Measurements from ENCODE around the gene RASSF8. TPM values are rescaled to one million over a fixed set of nuclear protein-coding genes. Genes with fewer than 3 reads are reported as not detected.

Gene RASSF8
- total RNA-seq, 4 donors from 2014 or later, result 40.1 to 66.1 (median 48.2) TPM

DNA sequence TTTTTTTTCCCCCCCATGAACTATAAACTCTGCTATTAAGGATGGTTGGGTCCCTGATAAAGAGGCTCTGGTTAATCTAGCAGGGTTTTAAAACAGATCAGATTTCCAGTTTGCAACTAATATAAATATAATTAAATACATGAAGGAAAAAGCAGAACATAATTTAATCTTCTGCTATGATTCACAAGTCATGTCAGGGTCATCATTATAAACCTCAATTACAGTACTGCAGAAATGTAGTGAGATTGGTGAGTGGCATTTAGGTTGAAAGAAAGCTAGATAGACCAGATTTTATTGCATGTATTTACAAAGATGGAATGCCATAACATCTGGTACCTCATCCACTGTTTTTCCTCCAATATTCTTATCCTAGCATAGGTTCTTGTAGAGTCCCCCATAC lies 14.5 kb upstream of the RASSF8 start:
- no peak for TF ChIP-seq CTCF (IDR thresholded peaks at IDR 0.05; ENCODE audit: low read depth)

- no peak for TF ChIP-seq CTCF (IDR thresholded peaks at IDR 0.05; ENCODE audit: low read depth)
These were observed 9.1 kb upstream of the RASSF8 start for GRCh38 chr12:25949343-25949742.

DNA sequence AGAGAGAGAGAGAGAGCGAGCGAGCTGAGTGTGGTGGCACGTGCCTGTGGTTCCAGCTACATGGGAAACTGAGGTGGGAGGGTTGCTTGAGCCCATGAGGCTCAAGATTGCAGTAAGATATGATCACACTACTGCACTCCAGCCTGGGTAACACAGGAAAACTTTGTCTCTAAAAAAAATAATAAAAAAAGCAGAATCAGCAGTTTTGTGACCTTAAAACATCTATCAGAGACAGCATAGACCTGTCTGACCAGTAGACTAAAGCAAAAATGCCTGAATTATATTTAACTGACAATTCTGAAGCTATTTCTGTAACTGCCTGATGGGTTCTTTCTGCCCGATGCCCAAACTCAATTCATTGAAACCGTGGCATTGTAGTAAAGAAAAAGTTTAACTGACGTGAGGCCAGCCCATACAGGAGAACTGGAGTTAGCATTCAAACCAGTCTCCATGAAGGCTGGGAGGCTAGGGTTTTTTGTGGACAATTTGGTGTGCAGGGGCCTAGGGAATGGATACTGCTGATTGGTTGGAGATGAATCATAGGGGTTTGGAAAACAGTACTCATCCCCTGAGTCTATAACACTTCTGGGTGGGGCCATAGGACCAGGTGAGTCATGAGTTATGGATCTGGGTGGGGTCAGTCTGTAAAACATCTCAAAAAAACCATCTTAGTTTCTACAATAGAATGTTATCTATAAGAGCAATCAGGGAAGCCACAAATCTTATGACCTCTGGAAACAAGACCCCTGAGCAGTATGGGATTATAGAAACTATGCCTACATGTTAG lies 8.0 kb upstream of the RASSF8 start:
- TF ChIP-seq CTCF (IDR thresholded peaks at IDR 0.05; ENCODE audit: low read depth), result no peak

DNA sequence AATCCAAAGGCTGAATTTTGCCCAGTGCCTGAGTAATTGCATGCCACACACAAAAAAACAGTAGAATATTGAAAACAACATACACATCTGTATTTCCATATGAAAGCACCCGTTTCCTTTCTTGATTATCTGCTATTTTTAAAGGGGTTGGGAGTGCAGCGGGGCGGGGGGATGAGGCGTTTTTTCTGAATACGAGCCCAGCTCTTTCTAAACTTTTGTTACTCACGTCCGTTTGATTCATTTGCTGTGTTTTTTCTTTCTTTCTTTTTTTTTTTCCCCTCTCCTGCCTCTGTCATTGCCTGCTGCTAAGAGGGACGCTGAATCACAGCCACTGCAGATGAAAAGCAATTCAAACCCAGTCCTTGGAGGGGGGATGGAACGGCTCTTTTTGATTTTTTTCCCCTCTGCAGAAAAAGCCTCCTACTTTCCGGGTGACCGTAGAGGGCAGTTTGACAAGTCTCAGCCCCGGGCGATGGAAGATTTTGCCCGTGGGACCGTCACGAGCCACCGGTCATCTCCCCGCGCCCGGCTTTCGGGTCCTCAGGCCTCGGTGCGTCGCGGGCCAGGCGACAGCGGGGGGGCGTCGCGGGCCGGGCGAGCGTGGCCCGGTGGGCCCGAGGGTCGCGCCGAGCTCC lies 572 bp upstream of the RASSF8 start:
- no peak for TF ChIP-seq CTCF (IDR thresholded peaks at IDR 0.05; ENCODE audit: low read depth)

DNA sequence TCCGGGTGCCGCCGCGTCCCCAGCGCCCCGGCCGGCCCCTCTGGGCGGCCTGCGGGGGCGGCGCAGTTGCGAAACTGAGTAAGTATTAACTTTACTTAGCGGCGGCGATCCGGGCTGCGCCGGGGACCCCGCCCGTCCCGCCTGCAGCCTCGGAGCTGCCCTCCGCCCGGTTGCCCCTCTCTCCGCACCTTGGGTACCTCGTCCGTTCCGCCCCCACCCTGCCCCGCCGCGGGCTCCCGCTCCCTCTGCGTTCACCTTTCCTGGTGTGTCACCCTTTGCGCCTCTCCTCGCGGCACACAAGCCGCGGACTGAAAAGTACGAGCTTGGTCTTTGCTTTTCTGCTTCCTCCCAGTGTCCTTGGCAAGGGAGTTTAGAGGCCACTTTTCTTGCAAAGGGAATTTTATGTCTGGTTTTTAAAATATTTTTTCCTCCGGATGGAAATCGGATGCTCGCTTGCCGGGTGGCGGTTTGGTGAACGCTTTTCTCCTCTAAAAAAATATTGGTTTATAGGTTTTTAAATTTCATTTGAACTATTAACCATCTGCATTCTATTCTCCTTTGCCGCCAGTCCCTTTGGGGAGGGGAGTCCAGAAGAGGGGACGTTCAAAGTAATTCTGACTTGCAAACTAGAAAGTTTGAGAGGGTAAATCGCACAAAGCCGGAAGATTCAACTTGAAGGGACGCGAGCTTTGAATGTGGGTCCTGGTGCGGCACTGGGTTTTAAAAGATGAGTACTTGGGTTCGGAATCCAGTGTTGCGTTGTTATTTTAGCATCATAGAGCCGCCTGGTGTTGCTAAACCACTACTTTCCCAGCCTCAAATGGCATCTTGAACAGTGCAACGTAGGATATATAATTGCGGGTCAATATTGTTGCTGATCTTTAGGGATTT lies 834 bp downstream of the RASSF8 start:
- no peak for TF ChIP-seq CTCF (IDR thresholded peaks at IDR 0.05; ENCODE audit: low read depth)

DNA sequence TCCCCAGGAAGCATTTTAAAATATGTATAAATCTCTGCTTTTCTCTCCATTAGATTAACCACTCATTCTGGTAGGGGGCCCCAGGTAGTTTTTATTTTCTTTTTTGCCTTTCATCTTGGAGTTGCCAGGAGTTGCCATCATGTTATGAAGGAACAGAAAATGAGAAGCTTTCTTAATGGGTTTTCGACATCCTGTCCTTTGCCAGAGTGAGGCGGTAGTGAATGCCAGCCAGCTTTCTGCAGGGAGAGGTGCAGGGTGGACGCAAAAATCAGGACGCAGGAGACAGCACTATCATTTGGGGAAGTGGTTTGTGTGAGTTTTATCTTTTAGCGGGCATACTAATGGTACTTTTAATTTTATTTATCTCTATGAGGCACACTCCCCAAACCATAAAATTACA lies 1.7 kb downstream of the RASSF8 start:
- TF ChIP-seq CTCF (IDR thresholded peaks at IDR 0.05; ENCODE audit: low read depth), result no peak

- no peak for TF ChIP-seq CTCF (IDR thresholded peaks at IDR 0.05; ENCODE audit: low read depth)
These were observed 2.5 kb downstream of the RASSF8 start for GRCh38 chr12:25960961-25961360.
